Ovary (tissue), 9 donors: Measurements from ENCODE around the gene DTWD2. TPM values are rescaled to one million over a fixed set of nuclear protein-coding genes. Genes with fewer than 3 reads are reported as not detected.

Experiments used
- DNase-seq, 5 donors: peaks; one replicate each; pipeline ENCODE4 v3.0.0-alpha.2; 2019 to 2020
- H3K27ac ChIP-seq, 2 donors: fragments of 200-600 bp; one replicate each; pipeline versions ENCODE4 v1.5.1 to v1.8.0; 2019 to 2022
- H3K27me3 ChIP-seq: fragments of 200-600 bp; one replicate; pipeline ENCODE4 v1.8.0; 2022
- H3K36me3 ChIP-seq: fragments of 200-600 bp; sonication (generic); one replicate; pipeline ENCODE4 v1.5.1; 2019
- H3K4me1 ChIP-seq: one replicate; pipeline ENCODE4 v1.8.1; 2013; ENCODE audit warnings: mild to moderate bottlenecking, moderate library complexity; ENCODE audit not compliant: insufficient read depth
- H3K4me3 ChIP-seq: fragments of 200-600 bp; sonication (generic); one replicate; pipeline ENCODE4 v1.5.1; 2017
- H3K9me3 ChIP-seq, 2 donors: fragments of 200-600 bp in 1 of 2; sonication (generic) in 1 of 2; one replicate each; pipeline versions ENCODE4 v1.5.1 to v1.8.1; 2013 to 2019; ENCODE audit warnings: mild to moderate bottlenecking in 1 of 2, moderate library complexity in 1 of 2
- EP300 ChIP-seq: sonication (generic); formaldehyde crosslinking; IDR thresholded peaks from one replicate; pipeline ENCODE4 v1.6.1; 2017; ENCODE audit warnings: antibody characterized with exemption
- POLR2A ChIP-seq: fragments of 450-650 bp; IDR thresholded peaks from one replicate; pipeline ENCODE4 v1.6.1; 2017; ENCODE audit warnings: antibody characterized with exemption, mild to moderate bottlenecking, moderate library complexity
- WGBS, 3 donors: extraction: QIAGEN DNeasy Blood & Tissue Kit in 1 of 3; methylation state at CpG; one replicate each; pipeline versions ENCODE4 v1.1.5 to v1.1.7; 2013 to 2017; 5-methylcytosine and 5-hydroxymethylcytosine counted together
- intact Hi-C, 4 donors: fragments of 100-400 bp; cut with DNase I; formaldehyde crosslinking; loops; one replicate each; pipeline versions ENCODE4 v1.11.0 to v1.15.1; 2022 to 2023
- microRNA-seq, 3 donors: library from miRNA; unstranded; fragments of <30 nt; microRNA quantifications; one replicate each; pipeline versions ENCODE4 to v1.2.0, GENCODE V29; 2019 to 2020
- polyA plus RNA-seq, 2 donors: library from polyadenylated mRNA; stranded (reverse); fragments of 200-250 nt in 1 of 2; fragments of 350-450 nt in 1 of 2; fragmentation: Illumina TruSeq in 1 of 2; extraction: RNeasy Lipid Tissue Mini Kit (QIAGEN cat#74804) in 1 of 2; gene quantifications; one replicate each; pipeline ENCODE4 v1.2.3, GENCODE V29; 2013 to 2014
- small RNA-seq: library from RNA; depleted of rRNA; stranded (forward); fragments of <200 nt; gene quantifications from one replicate; pipeline ENCODE3, GENCODE V24; 2016
- total RNA-seq, 7 donors: library from RNA; depleted of rRNA in 2 of 7; stranded (reverse); fragments of >200 nt in 2 of 7; fragmentation: NEBNext Ultra II Directional in 3 of 7; extraction: Animal tissue kit (Norgen Biotek cat#: 25700) in 3 of 7; gene quantifications; one replicate each; pipeline versions ENCODE4 v1.1.0 to v1.2.4, GENCODE V29; 2016 to 2023
- TF ChIP-seq, protein P1 (sequence below), 3 donors: fragments of 450-650 bp in 2 of 3; fragments of 200-600 bp in 1 of 3; IDR thresholded peaks; one replicate each; pipeline versions ENCODE4 v1.5.1 to v1.8.0; 2016 to 2022; ENCODE audit warnings: antibody characterized with exemption in 3 of 3, mild to moderate bottlenecking in 1 of 3
- donor health status: DM: no; HTN: no; CAD: no; lungs with moderate emphysema.
- donor health status: DM: no; HTN: no; CAD: no.
- donor health status: Bipolar disorder and iron deficiency.
- donor health status: DM: yes; HTN: yes; CAD: no.
- donor health status: DM: no; HTN: no; CAD: no.
- donor health status: DM: yes; HTN: yes; CAD: no.

DTWD2 gene
- total and polyA plus RNA-seq, 9 donors: 1.5 to 12.5 (median 5.3) TPM

DNA sequence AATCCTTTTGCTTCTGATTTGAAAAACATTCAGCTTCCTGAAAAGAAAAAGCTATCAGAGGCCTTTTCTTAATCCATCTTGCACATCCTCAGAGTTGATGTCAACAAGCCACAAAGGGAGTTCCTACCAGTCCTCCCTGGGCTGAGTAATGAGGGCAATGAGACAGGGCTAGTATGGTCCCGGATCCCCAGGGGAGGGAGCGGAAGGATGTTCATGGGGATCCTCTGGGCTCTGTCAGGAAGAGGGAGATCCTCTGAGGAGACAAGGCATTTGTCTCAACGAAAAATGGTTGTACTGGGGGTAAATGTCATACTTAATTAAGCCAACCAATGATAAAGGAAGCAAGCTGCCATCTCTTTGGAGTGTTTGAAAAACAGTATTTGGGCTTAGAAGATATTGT lies 195.3 kb downstream of the DTWD2 start:
- DNase-seq: no peak
- H3K27ac ChIP-seq: no peak overlapping the region
- no peaks in the 10 kb centered on the region for H3K9me3 ChIP-seq
- WGBS, 3 donors: 76 to 84% (median 82%) methylated on average over 3 of the region's 3 CpGs
- TF ChIP-seq EP300 (no peak), POLR2A (no peak)
- TF ChIP-seq, protein P1, sequence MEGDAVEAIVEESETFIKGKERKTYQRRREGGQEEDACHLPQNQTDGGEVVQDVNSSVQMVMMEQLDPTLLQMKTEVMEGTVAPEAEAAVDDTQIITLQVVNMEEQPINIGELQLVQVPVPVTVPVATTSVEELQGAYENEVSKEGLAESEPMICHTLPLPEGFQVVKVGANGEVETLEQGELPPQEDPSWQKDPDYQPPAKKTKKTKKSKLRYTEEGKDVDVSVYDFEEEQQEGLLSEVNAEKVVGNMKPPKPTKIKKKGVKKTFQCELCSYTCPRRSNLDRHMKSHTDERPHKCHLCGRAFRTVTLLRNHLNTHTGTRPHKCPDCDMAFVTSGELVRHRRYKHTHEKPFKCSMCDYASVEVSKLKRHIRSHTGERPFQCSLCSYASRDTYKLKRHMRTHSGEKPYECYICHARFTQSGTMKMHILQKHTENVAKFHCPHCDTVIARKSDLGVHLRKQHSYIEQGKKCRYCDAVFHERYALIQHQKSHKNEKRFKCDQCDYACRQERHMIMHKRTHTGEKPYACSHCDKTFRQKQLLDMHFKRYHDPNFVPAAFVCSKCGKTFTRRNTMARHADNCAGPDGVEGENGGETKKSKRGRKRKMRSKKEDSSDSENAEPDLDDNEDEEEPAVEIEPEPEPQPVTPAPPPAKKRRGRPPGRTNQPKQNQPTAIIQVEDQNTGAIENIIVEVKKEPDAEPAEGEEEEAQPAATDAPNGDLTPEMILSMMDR (IDR thresholded peaks at IDR 0.05): no peak
- H3K27me3 ChIP-seq: no peaks in the 10 kb centered on the region
- H3K4me1 ChIP-seq: peaks cover 5% of the 10 kb centered on the region
- H3K4me3 ChIP-seq: no peak overlapping the region
- intact Hi-C loops: no loop called here
- H3K36me3 ChIP-seq: no peaks in the 10 kb centered on the region

GRCh38 chr5:118791926-118792734 lies 196.2 kb downstream of the DTWD2 start:
- Histone ChIP-seq H3K4me1 (peaks cover 5% of the 10 kb centered on the region), H3K9me3 (no peaks in the 10 kb centered on the region), H3K36me3 (no peaks in the 10 kb centered on the region), H3K27me3 (no peaks in the 10 kb centered on the region), H3K27ac (no peak overlapping the region), H3K4me3 (no peak overlapping the region)
- intact Hi-C loops: no loop called here
- TF ChIP-seq, protein P1 (IDR thresholded peaks at IDR 0.05): peak; percentile 27 to 56 (median 38)
- no peak for TF ChIP-seq EP300
- no peak for TF ChIP-seq POLR2A
- 23 to 27% (median 26%) methylated on average over 7 of the region's 7 CpGs for WGBS, 3 donors
- peak in 2 of 5 donors; percentile 18 to 27 for DNase-seq

- H3K27ac ChIP-seq: no peak overlapping the region
- no peak for TF ChIP-seq POLR2A
- TF ChIP-seq, protein P1 (IDR thresholded peaks at IDR 0.05): no peak
- TF ChIP-seq EP300: no peak
- intact Hi-C loops: loop anchor here in 1 of 4 donors (10.0 kb wide), 1 partner anchor 1335 kb away; no protein-coding TSS in a partner anchor
These were observed 199.0 kb downstream of the DTWD2 start for GRCh38 chr5:118789366-118789765.

GRCh38 chr5:118788351-118788750 lies 200.0 kb downstream of the DTWD2 start:
- H3K27me3 ChIP-seq: no peaks in the 10 kb centered on the region
- no peak for DNase-seq
- intact Hi-C loops: loop anchor here in 1 of 4 donors (10.0 kb wide), 1 partner anchor 1334 kb away; no protein-coding TSS in a partner anchor
- no peak overlapping the region for H3K27ac ChIP-seq
- 93 to 94% (median 93%) methylated on average over 2 of the region's 2 CpGs for WGBS, 3 donors
- TF ChIP-seq POLR2A: no peak
- TF ChIP-seq, protein P1 (IDR thresholded peaks at IDR 0.05): no peak
- TF ChIP-seq EP300: no peak
- no peaks in the 10 kb centered on the region for H3K36me3 ChIP-seq
- no peak overlapping the region for H3K4me3 ChIP-seq
- no peaks in the 10 kb centered on the region for H3K9me3 ChIP-seq
- peaks cover 5% of the 10 kb centered on the region for H3K4me1 ChIP-seq

More at GRCh38 chr5:118789366-118789765, 199.0 kb downstream of the DTWD2 start:
- Histone ChIP-seq H3K9me3 (no peaks in the 10 kb centered on the region), H3K27me3 (no peaks in the 10 kb centered on the region), H3K4me1 (peaks cover 5% of the 10 kb centered on the region), H3K4me3 (no peak overlapping the region), H3K36me3 (no peaks in the 10 kb centered on the region)
- no peak for DNase-seq

Small RNA genes lying within 50 kb of the gene (microRNA-seq; reads per million reads assigned to microRNA genes)
- 0 reads per million in 3 donors for gene MIR1244-2

Small RNA genes lying within 50 kb of the gene (small RNA-seq; reads per million reads assigned to genes)
- gene RNU6-373P: not detected

Other genes with a start within 250 kb of the DTWD2 start
- gene DMXL1, start 82.5 kb upstream of the DTWD2 start, total RNA-seq: 10 to 100 TPM; 33.9 to 50.1 (median 40.6) TPM
- 10 to 100 TPM; 11.9 to 19.2 TPM for gene DMXL1, start 82.5 kb upstream of the DTWD2 start, polyA plus RNA-seq